ENCODE results near the gene NNAT. TPM values are rescaled to one million over a fixed set of nuclear protein-coding genes. Genes with fewer than 3 reads are reported as not detected.

NNAT gene
- total and polyA plus RNA-seq, 2 donors (not counting 3 experiments of a cell fraction or from before 2014, with no cell fraction given), result 2.3 to 32.9 TPM

- ChIA-PET POLR2A (no interaction called here), CTCF (interaction anchor here (0.6 to 1.7 kb wide), 13 partner anchors 9 to 865 kb away, joined by 3 to 14 read pairs (median 4); no protein-coding TSS in a partner anchor)
- no peak overlapping the region for H3K9ac ChIP-seq (replicated peaks; ENCODE audit: extremely low read depth, insufficient read depth, low read length)
- H4K20me1 ChIP-seq (replicated peaks; ENCODE audit: control insufficient read depth, extremely low read depth, insufficient read depth, low read length), result no peaks in the 10 kb centered on the region
- DNase-seq (ENCODE audit: low read depth, low spot score) (peak; percentile 55), FAIRE-seq (no peak)
- H3K9me1 ChIP-seq (replicated peaks; ENCODE audit: control insufficient read depth, extremely low read depth, insufficient read depth, low read length), result no peaks in the 10 kb centered on the region
- no peaks in the 10 kb centered on the region for H3K9me3 ChIP-seq (replicated peaks; ENCODE audit: control insufficient read depth, insufficient read depth, low read length)
- peaks cover 11% of the 10 kb centered on the region for H3K4me1 ChIP-seq (ENCODE audit: control insufficient read depth, extremely low read depth, insufficient read depth, low read length)
- no peaks in the 10 kb centered on the region for H3K79me2 ChIP-seq (ENCODE audit: control insufficient read depth, insufficient read depth, low read length)
- BruUV-seq (replicated peaks), result no TSS peak
- no peak overlapping the region for H3K4me2 ChIP-seq (ENCODE audit: insufficient read depth, low read length)
- intact Hi-C loops (cut with micrococcal nuclease), result no loop called here
- no peaks in the 10 kb centered on the region for H3K36me3 ChIP-seq (ENCODE audit: control insufficient read depth in 2 of 2, extremely low read depth in 1 of 2, insufficient read depth in 2 of 2, low read length in 2 of 2)
- no peak overlapping the region for H3K27ac ChIP-seq (ENCODE audit: insufficient read depth, low read depth, low read length)
- H3K27me3 ChIP-seq (ENCODE audit: control insufficient read depth in 2 of 2, insufficient read depth in 2 of 2, low read length in 2 of 2), result peaks cover 3 to 7% of the 10 kb centered on the region in 2 experiments
- H3K4me3 ChIP-seq (replicated peaks in 1 of 3; ENCODE audit: insufficient read depth in 1 of 3, low read depth in 1 of 3, low read length in 3 of 3), result no peak overlapping the region
- no peak for TF ChIP-seq EZH2 (IDR thresholded peaks at IDR 0.05; ENCODE audit: borderline replicate concordance, low read depth, low read length, severe bottlenecking)
- TF ChIP-seq CTCF (IDR thresholded peaks at IDR 0.05; ENCODE audit: extremely low read depth in 1 of 2, insufficient read depth in 1 of 2, low read depth in 1 of 2, low read length in 2 of 2), result peak; percentile 14 to 43
- dilution Hi-C loops (cut with MboI; ENCODE audit: extremely low pct_ligation_motif_present, low sequenced_read_pairs), result no loop called here
- no peak overlapping the region for H2AFZ ChIP-seq (ENCODE audit: low read depth, low read length)
Measured at GRCh38 chr20:37543828-37544227, 22.8 kb downstream of the NNAT start.

GRCh38 chr20:37544386-37544785, 23.3 kb downstream of the NNAT start:
- intact Hi-C loops (cut with micrococcal nuclease), result no loop called here
- H3K4me2 ChIP-seq (ENCODE audit: insufficient read depth, low read length), result no peak overlapping the region
- TF ChIP-seq, protein P1, sequence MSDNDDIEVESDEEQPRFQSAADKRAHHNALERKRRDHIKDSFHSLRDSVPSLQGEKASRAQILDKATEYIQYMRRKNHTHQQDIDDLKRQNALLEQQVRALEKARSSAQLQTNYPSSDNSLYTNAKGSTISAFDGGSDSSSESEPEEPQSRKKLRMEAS (IDR thresholded peaks at IDR 0.05; ENCODE audit: insufficient read depth, insufficient read length), result no peak
- TF ChIP-seq EZH2 (IDR thresholded peaks at IDR 0.05; ENCODE audit: borderline replicate concordance, low read depth, low read length, severe bottlenecking), result no peak
- TF ChIP-seq JUN (IDR thresholded peaks at IDR 0.05; ENCODE audit: borderline replicate concordance, insufficient read depth, insufficient read length, low read depth), result no peak
- no peak for TF ChIP-seq CTCF (IDR thresholded peaks at IDR 0.05; ENCODE audit: extremely low read depth in 1 of 2, insufficient read depth in 1 of 2, low read depth in 1 of 2, low read length in 2 of 2)
- no peak for TF ChIP-seq MYC (IDR thresholded peaks at IDR 0.05; ENCODE audit: low read depth, low read length)
- no peak for TF ChIP-seq POLR2A (IDR thresholded peaks at IDR 0.05; ENCODE audit: low read depth, low read length)
- no peak for TF ChIP-seq GATA2 (IDR thresholded peaks at IDR 0.05; ENCODE audit: insufficient read depth, insufficient read length, low read depth, low read length)
- TF ChIP-seq FOS (IDR thresholded peaks at IDR 0.05; ENCODE audit: borderline replicate concordance, insufficient read depth, low read length), result no peak
- no peak for TF ChIP-seq POLR2AphosphoS5 (IDR thresholded peaks at IDR 0.05; ENCODE audit: insufficient read depth, low read depth, low read length)
- ChIA-PET CTCF (interaction anchor here (0.6 to 1.7 kb wide), 13 partner anchors 9 to 864 kb away, joined by 3 to 14 read pairs (median 4); no protein-coding TSS in a partner anchor), POLR2A (no interaction called here)
- dilution Hi-C loops (cut with MboI; ENCODE audit: extremely low pct_ligation_motif_present, low sequenced_read_pairs), result no loop called here
- no TSS peak for BruUV-seq (replicated peaks)
- no peak overlapping the region for H3K4me3 ChIP-seq (replicated peaks in 1 of 3; ENCODE audit: insufficient read depth in 1 of 3, low read depth in 1 of 3, low read length in 3 of 3)
- H3K27ac ChIP-seq (ENCODE audit: insufficient read depth, low read depth, low read length), result no peak overlapping the region
- DNase-seq (ENCODE audit: low read depth, low spot score), result no peak
- H3K27me3 ChIP-seq (ENCODE audit: control insufficient read depth in 2 of 2, insufficient read depth in 2 of 2, low read length in 2 of 2), result peaks cover 3 to 7% of the 10 kb centered on the region in 2 experiments
- no peaks in the 10 kb centered on the region for H3K36me3 ChIP-seq (ENCODE audit: control insufficient read depth in 2 of 2, extremely low read depth in 1 of 2, insufficient read depth in 2 of 2, low read length in 2 of 2)
- H3K79me2 ChIP-seq (ENCODE audit: control insufficient read depth, insufficient read depth, low read length), result no peaks in the 10 kb centered on the region
- peaks cover 11% of the 10 kb centered on the region for H3K4me1 ChIP-seq (ENCODE audit: control insufficient read depth, extremely low read depth, insufficient read depth, low read length)
- H3K9ac ChIP-seq (replicated peaks; ENCODE audit: extremely low read depth, insufficient read depth, low read length), result no peak overlapping the region
- H3K9me3 ChIP-seq (replicated peaks; ENCODE audit: control insufficient read depth, insufficient read depth, low read length), result no peaks in the 10 kb centered on the region
- no peak for FAIRE-seq
- H4K20me1 ChIP-seq (replicated peaks; ENCODE audit: control insufficient read depth, extremely low read depth, insufficient read depth, low read length), result no peaks in the 10 kb centered on the region
- H2AFZ ChIP-seq (ENCODE audit: low read depth, low read length), result no peak overlapping the region
- no peaks in the 10 kb centered on the region for H3K9me1 ChIP-seq (replicated peaks; ENCODE audit: control insufficient read depth, extremely low read depth, insufficient read depth, low read length)

All from endothelial cell of umbilical vein (primary cell).